Putamen (tissue), 1 donor: ENCODE data around the gene AXDND1.
"Not testable (repeated sequence)": the region's sequence is repeated elsewhere in the genome, so short reads cannot be mapped to it uniquely, and the experiment has no call there.

Experiments
- DNase-seq: peaks from one replicate; pipeline ENCODE4 v3.0.0-alpha.2; 2016; ENCODE audit warnings: low spot score

The AXDND1 gene

GRCh38 chr1:179365342-179366092 lies at the start of gene AXDND1:
Gene AXDND1 (plus strand): TSS chr1:179365971. CDS start chr1:179366510, 539 bp downstream.
- peak; percentile 81 for DNase-seq

- DNase-seq: no peak
Observed at GRCh38 chr1:179318491-179318890, 47.3 kb upstream of the AXDND1 start.

- DNase-seq: no peak
Observed at GRCh38 chr1:179321533-179322216, 44.1 kb upstream of the AXDND1 start.

- DNase-seq: no peak
Observed at GRCh38 chr1:179322557-179322956, 43.2 kb upstream of the AXDND1 start.

- no peak for DNase-seq
Observed at GRCh38 chr1:179323436-179323835, 42.3 kb upstream of the AXDND1 start.

- DNase-seq: no peak
Observed at GRCh38 chr1:179325836-179326235, 39.9 kb upstream of the AXDND1 start.

GRCh38 chr1:179326746-179327145 lies 39.0 kb upstream of the AXDND1 start:
- no peak for DNase-seq

GRCh38 chr1:179327196-179327595 lies 38.6 kb upstream of the AXDND1 start:
- DNase-seq: no peak

GRCh38 chr1:179327679-179328078 lies 38.1 kb upstream of the AXDND1 start:
- no peak for DNase-seq

- DNase-seq: no peak
Observed at GRCh38 chr1:179329862-179330261, 35.9 kb upstream of the AXDND1 start.

GRCh38 chr1:179334440-179334839 lies 31.3 kb upstream of the AXDND1 start:
- no peak for DNase-seq

GRCh38 chr1:179337288-179337687 lies 28.5 kb upstream of the AXDND1 start:
- no peak for DNase-seq

- DNase-seq: no peak
Observed at GRCh38 chr1:179337942-179338560, 27.7 kb upstream of the AXDND1 start.

GRCh38 chr1:179340918-179341317 lies 24.9 kb upstream of the AXDND1 start:
- DNase-seq: no peak

GRCh38 chr1:179341943-179342547 lies 23.7 kb upstream of the AXDND1 start:
- no peak for DNase-seq

- DNase-seq: no peak
Observed at GRCh38 chr1:179342740-179343404, 22.9 kb upstream of the AXDND1 start.

GRCh38 chr1:179351281-179351680 lies 14.5 kb upstream of the AXDND1 start:
- no peak for DNase-seq

GRCh38 chr1:179352236-179352635 lies 13.5 kb upstream of the AXDND1 start:
- no peak for DNase-seq

- no peak for DNase-seq
Observed at GRCh38 chr1:179353546-179353945, 12.2 kb upstream of the AXDND1 start.

- not testable (repeated sequence) for DNase-seq
Observed at GRCh38 chr1:179361631-179362030, 4.1 kb upstream of the AXDND1 start.

GRCh38 chr1:179366093-179366800 lies 476 bp downstream of the AXDND1 start:
- DNase-seq: peak; percentile 22
